Inflammatory macrophage (primary cell): ENCODE data around the gene MARK3.

Experiments
- DNase-seq, 2 donors: peaks; one replicate each; pipeline ENCODE4 v3.0.0-alpha.2; 2020 to 2022

The MARK3 gene

DNA sequence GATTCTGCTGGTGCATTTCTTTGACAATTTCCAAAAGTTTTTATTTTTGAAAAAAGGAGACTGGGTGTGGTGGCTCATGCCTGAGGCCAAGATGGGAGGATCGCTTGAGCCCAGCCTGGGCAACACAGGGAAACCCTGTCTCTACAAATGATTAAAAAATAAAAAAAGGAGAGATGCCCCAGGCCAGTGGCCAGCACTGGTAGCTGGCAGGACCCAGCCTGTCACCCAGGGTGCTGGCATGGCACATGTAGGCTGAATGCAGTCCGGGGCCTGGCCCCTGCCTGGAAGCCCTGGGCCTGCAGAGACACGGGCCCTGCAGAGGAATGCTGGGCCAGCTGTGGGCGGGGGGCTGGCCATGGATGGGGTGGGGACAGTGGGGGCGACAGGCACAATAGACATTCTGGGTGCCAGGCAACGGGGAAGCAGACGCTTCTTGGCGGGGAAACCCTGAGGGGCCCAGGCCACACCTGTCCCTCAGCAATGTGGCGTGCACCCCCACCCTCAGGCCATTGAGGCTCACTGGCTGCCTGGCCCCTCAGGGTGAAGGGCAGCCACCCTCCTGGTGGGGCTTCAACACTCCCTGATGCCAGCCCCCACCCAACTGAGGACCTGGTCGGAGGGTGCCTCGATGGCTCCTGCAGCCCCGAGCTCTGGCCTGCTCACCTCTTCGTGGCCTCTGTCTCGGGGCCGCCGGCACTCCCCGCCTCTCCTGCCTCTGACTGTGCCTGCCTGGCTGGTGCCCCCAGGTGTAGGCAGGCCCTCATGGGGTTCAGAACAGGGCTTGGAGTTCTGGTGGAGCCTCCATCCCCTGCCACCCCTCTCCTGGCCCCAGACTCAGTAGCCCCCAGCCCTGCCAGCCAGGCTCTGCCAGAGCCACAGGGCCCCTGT is 155.8 kb downstream of the MARK3 start:
- no peak for DNase-seq

DNA sequence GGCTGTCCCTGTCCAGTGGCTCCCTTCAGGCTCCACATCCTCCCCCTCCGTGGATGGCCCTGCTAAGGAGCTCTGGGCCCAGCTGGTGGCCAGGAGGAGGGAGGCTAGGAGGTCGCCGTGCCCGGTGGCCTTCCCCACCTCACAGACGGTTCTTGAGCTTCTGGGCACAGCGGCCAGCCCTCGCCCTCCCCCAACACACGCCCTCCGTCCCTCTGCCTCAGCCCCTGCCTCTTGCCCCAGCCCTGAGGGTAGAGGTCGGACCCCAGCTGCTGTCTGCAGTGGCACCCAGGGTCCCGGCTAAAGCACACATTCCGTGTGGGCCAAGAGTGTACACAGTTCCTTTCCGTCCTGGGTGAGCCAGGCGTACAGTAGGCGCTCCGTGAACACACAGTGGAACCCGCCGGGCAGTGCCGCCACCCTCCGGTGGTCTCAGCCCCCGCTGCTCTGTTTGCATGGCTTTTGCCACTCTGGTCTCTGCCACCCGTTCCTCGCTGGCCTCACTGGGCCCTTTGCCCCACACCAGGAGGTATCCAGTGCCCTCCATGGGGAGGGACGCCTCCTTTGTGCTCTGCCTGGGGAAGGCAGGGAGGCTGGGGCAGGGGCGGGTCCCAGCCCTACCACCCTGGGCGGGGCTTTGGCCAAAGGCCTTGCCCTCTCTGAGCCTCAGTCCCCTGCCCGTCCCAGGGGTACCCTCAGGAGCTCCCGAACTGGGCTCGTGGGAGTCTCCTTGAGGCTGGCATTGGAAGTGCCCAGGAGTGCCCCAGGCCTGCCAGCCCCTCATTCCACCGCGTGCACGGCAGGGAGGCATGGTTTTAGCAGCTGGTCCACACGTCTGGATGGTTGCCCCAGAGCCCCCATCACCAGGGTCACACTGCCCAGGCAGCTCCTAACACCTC is 156.7 kb downstream of the MARK3 start:
- DNase-seq, result no peak

DNA sequence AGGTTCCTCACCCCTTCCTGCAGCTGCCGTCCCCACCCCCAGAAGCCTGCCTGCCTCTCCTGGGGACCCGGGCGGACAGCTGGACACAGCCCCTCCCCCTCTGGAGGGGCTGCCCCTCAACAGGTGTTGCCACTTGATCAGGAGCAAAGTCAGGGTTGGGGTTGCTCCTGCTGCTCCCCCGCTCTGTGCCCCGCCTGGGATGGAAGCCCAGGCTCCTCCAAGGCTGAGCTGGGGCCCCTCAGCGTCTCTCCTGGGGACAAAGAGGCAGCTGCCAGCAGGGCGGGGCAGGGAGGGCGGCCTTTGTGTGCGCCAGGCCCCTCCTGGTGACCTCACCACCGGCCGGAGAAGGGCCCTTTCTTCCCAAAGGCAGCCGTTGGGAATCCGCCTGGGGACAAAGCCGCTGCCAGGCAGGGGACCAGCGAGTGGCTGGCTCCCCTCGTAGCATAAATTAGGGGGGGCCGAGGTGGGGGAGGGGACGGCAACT is 157.4 kb downstream of the MARK3 start:
- no peak for DNase-seq

DNA sequence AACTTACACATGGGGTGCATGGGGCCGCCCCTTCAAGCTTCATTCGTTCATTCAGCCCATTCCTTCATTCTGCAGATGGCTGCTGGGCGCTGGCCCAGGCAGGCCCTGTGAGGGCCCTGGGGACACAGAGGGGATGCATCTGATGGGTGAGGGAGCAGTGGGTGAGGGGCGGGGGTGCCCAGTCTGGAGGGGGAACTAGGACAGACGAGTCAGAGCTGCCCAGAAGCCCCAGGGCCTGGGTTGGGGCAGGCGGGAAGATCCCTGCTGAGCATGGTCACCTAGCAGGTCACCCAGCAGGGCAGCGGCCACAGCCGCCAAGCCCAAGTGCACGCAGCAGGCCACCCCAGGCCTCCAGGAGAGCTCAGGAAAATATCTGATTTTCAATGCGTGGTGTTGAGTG is 157.9 kb downstream of the MARK3 start:
- DNase-seq, result no peak

DNA sequence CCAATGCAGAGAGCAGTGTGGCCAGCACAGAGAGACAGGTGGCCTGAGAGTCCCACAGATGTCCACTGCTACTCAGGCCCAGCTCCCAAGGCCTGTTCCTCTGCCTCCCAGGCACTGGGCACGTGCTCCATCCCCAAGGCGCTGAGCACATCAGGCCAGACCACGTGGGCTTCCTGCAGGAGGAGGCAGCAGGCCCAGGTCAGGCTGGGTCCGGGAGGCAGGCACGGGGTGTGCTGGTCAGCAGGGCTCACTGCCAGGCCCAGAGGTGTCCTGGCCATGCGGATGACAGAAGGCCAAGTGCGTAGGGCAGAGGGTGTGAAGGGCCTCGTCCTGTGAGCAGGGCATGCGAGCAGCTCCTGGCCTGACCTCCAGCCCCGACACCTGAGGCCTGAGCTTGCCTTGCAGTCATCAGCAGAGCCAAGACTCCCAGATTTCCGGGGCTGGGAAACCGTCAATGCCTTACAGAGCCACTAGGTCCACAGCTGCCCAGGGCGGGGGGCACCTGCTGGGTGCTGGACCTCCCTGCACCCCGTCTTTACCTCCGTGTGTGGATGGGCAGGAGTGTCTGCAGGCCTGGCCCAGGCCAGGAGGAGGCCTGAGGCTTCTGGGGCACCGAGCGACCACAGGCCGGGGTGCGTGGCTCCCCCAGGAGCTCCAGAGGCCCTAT is 158.6 kb downstream of the MARK3 start:
- DNase-seq, result no peak

DNA sequence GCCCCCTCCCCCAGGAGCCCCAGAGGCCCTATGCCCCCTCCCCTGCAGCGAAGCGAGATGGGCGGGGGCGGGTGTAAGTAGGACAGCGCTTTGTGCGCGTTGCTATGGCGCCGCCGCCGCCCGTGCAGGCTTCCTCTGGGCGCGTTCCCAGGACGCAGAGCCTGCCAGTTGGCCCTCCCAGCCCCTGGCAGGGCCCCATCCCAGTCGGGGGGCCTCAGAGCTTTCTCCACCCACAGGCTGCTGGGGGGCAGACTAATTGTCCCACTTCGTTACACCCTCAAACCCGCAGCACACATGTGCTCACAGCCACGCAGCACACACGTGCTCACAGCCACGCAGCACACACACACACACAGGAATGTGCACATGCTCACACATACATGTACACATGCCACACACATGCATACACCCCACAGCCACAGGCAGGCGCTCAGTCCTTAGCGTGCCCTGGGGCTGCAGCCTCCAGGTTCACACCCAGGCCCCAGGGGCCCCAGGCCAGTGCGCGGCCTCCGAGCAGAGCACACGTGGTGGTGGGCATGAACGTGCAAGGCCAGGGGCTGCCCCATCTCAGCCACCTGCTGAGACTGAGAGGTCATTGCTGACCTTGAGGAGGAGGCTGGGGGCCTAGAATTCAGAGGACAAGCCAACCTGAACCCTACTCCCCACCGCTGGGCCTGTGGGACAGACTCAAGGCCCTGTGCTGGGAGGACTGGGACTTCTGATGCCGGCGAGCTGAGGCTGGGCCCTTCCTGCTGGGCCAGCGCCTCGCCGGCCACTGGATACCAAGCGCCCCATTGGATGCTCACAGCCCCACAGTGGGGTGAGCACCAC is 159.4 kb downstream of the MARK3 start:
- DNase-seq, result no peak

DNA sequence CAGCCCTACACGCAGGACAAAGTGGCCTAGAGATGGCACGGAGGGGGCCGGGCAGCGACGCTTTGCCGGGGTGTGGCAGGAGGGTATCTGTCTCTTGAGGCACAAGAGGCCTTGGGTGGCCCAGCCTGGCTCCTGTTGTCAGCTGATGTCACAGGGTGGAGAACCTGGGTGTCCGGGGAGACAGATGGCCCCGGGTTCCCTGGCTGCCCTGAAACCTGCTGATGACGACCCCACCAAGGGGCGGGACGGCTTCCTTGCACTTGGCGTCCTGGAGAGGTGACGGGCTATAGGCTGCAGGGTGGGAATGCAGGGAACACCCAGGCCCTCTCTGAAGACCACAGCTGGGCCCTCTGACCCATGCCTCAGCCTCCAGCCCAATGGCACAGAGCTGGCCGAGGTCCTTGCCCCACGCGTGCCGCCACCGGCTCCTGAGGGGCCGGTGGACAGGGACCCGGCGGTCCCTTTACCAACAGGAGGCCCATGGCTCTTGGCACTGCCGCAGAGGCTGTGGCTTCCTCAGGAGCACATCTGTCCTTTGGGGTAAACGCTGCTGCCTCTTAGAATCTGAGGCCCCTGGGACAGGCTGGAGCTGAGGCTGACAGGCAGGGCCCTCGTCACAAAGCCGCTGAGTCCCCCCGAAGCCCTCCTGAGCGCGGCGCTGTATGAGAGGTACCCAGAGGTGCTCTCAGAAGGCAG is 160.2 kb downstream of the MARK3 start:
- DNase-seq, result no peak

DNA sequence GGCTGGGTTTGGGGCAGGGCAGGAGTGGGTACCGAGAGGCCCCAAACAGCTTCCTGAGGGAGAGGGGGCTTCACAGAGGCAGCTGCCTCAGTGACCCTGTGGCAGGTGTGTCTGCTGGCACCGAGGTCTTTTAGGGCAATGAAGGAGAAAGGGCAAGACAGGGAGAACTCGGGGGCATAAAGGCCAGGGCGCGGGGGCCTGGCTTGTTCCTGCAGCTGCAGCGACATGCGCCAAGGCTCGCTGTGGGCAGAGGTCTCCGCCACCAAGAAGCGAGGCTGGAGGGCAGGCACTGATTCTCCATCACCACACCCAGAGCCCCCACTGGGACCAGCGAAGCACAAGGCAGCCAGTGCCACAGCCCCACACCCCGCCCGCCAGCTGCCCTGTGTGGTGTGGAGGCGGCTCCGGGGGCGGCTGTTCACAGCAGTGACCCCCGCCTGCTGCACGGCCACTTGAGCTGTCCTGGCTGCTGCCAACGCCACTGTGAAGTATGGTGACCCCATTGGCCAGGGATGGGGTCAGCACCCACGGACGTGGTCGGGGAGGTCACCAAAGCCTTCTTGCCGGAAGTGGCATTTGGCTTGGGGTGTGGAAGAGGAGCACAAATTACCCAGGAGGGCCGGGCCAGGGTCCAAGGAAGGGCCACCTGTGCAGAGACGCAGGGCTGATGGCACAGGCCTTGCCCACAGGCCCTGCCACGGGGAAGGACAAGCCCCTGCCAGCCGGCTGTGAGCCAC is 160.9 kb downstream of the MARK3 start:
- DNase-seq, result no peak

DNA sequence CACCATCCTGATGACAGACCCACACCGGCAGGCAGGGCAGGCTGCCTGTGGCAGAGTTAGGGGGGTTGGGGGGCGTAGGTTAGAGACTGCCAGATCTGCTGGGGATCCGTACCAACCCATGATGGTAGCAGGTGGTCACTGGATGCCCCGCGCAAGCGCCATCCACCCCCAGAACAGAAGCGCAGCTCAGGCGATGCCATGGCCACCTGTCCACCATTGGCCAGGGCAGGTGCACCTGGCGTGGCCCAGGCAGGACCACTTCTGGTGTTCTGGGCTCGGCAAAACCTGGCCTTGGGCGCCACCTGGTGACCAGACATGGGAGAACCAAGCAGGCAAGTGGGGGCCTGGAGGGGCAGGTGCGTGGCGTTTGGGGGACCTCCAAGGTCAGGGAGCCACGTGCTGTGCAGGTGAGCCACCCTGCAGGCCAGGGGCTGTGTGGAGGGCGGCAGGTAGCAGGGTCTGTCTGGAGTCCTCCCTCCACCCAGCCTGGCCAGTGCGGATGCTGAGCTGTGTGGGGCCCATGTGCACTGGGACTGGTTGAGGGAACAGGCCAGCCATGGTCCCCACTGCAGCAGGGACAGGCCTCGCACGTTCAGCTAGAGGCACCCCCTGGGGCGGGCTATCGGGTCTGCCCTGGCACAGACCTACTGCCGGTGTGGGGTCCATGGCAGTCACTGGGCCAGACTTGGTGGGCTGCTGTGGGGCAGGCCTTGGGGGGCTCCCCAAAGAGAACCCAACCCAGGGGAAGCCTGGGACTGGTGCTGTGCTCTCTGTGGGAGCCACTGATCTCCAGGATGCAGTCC is 161.6 kb downstream of the MARK3 start:
- DNase-seq, result peak; percentile 32 to 42

DNA sequence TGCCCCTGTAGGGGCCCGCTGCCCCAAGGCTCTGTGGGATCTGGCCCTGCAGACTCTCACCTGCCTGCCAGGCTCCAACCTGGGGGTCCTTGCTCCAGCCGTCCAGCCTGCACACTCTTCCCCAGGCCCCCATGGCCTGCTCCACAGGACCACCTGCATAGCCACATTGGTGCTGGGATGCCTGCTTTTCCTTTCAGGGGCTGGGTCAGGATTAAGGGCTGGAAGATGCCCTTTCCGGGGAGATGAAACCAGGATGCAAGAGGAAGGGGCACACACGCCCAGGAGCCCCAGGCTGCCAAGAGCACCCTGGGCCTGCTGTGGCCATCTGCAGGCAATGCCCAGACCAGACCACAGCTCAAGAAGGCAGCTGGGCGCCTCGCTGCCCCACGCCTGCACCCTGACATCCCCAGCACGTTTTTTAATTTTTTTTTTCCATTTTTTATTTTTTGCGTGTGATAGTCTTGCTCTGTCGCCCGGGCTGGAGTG is 162.3 kb downstream of the MARK3 start:
- DNase-seq, result no peak

DNA sequence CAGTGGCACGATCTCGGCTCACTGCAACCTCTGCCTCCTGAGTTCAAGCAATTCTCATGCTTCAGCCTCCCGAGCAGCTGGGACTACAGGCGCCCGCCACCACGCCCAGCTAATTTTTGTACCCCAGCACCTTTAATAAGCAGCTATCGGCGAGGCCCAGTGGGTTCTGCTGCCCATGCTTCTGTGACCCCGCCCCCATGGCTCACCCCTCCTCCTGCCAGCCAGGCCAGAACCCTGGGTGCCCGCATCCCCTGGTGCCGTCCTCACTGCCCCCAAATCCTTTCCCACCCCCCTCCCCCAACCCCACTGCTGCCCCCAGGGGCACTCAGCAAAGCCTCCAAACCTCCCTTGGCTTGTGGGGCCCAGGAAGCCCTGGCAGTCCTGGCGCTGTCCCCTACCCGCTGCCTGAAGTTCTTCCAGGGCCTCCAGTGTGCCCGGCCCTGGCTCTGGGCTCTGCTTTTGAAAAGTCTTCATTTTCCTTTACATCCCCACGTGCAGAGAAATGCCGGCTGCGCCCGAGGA is 162.8 kb downstream of the MARK3 start:
- no peak for DNase-seq

DNA sequence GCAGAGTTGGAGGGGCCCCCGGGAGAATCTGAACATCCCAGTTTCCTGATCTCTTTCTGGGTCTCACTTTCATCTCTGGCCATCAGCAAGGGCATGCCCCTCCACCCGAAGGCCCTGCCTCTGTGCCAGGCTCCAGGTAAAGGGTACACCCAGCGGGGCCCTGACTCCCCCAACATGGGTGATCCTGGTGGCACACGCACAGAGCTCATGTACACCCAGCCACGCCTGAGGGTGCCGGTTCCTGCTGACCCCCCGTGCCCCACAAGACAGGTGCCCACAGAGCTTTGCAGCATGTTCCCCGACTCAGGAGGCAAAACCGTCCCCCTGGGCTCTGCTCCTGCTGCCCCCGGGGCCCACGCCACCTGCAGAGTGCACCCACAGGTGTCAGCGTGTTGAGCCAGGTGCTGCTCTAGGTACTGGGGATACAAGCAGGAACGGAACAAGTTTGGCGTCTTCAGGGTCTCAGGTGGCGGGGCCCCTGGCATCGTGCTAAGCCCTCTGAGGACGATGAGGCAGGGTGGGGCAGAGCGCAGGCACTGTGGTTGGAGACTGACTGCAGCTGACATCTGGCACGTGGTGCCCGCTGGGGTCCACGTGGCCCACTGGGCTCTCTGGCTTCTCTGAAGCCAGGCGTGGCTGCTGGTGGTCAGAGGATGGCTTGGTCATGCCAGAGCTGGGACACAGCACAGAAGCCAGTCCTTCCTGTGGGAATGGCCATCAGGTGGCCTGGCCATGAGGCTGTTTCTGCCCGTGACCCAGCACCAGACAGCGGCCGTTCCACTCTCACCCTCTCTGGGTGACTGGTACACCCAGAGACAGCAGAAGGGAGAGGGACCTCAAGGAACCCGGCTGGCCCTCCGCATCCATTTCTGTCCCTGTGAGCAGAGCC is 163.5 kb downstream of the MARK3 start:
- no peak for DNase-seq

DNA sequence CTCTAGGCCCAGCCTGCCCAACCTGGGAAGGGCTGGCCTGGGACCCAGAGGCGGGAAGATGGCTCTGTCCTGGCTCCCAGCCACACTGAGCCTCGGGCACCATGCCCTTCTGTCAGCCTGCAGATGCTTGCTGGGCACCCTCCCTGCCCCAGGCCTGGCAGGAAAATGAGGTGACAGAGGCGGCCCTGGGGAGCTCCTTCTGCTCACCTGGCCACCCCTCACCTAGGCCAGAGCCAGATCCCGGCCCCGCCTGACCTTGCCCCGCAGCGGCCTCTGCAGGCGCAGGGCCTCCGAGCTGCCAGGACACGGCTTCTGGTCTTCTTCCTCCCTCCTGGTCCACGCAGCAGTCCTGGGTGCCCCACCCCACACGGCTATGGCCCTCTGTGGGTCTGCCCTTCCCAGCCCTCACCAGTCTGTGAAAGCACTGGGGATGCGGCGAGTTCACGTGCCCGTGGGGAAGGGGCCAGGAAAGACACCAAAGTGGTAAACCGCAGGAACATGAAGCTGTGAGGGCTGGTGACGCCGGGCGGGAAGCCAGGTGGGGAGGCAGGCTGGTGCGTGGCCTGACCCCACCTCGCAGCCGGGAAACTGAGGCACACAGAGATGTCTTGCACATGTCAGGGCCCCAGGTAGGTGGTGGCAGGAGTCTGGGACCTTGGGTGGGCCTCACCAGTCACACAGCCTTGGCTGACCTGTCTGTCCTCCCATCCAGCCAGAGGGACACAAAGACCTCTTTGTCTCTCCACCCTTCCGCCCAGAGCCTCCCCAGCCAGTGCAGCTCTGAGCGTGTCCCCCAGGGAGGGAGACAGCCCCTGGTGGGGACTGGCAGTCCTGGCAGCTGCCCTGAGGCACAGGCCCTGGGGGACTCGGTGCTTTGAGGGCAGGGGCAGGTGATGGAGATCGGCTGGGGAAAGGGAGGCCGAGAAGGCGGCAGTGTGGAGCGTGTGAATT is 164.4 kb downstream of the MARK3 start:
- DNase-seq, result no peak

DNA sequence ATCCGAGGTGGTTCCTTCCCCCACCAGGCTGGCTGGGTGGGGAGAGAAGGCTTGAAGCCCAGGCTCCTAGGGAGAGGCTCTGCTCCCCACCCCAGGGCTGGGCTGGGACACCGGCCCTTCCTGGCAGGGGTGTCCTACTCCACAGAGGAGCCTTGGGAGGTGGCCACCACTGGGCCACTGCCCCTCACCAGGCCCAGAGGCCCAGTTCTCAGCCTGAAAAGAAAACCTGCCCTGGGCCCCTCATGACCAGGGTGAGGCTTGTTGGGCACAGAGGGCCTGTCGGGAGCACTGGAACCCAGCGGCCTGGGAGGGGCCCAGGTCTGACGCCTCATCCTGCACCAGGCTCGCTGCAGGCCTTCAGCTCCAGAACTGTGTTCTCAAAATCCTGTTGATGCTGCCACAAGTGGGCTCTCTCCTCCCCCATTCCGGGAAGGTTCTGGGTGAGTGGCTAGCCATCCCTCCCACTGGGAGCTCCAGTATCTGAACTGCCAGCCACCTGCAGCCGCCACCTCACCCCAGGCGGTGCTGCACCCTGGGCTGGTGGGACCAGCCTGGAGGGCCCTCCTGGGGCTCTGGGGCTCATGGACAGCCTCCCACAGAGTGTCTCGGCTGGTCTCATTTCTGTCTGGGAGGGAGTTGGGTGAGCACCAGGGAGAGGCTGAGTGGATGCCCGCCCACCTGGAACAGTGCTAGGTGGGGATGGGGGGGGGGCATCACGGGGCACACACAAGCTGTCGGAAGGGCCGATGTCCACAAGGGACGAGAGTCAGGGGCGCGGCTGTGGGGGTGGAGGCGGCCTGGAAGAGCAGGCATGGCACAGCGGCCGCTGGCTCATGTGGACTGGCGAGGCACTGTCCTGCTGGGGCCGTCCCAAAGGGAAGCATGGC is 165.5 kb downstream of the MARK3 start:
- no peak for DNase-seq

DNA sequence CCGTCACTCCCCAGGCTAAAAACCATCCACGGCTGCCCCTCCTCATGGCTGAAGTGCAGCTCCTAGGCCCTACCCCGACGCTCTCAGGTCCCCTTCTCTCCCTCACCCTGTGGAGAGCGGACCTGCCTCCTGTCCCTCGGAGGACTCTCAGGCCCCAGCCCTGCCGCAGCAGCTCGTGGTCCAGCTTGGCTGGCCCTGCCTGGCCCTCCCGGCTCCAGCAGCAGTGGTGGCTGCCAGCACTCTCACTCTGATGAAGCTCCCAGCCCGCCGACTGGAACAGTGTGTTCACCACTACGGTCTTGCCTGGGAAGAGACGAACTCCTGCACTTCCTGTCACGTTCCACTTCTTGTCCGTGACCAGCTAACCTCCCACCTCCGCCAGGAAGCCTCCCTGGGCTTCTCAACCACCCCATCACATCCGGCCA is 166.1 kb downstream of the MARK3 start:
- DNase-seq, result no peak
